H9 (cell line): Measurements from ENCODE around the gene ALX4. TPM values are rescaled to one million over a fixed set of nuclear protein-coding genes. Genes with fewer than 3 reads are reported as not detected.

Experiments used
- DNase-seq: peaks from one replicate; pipeline ENCODE4 v3.0.0-alpha.2; 2017
- H2AFZ ChIP-seq: one replicate; pipeline ENCODE4 v1.6.1; 2013; ENCODE audit warnings: mild to moderate bottlenecking, low read length, control low read depth, moderate library complexity
- H2AK5ac ChIP-seq: 2 replicates; pipeline ENCODE4 v1.6.1; 2013; ENCODE audit warnings: low read length, control low read depth, mixed read lengths; ENCODE audit not compliant: insufficient read length
- H2BK120ac ChIP-seq: one replicate; pipeline ENCODE4 v1.6.1; 2013; ENCODE audit warnings: low read depth, mild to moderate bottlenecking, low read length, control low read depth, inconsistent platforms; ENCODE audit not compliant: poor library complexity, severe bottlenecking
- H2BK12ac ChIP-seq: 2 replicates; pipeline ENCODE4 v1.6.1; 2013; ENCODE audit warnings: low read length, control low read depth, mixed read lengths, low read depth; ENCODE audit not compliant: insufficient read length
- H2BK15ac ChIP-seq: 2 replicates; pipeline ENCODE4 v1.6.1; 2013; ENCODE audit warnings: low read depth, low read length, control low read depth
- H2BK20ac ChIP-seq: one replicate; pipeline ENCODE4 v1.6.1; 2013; ENCODE audit warnings: low read depth, mild to moderate bottlenecking, low read length, control low read depth, inconsistent platforms; ENCODE audit not compliant: poor library complexity, severe bottlenecking
- H2BK5ac ChIP-seq: 2 replicates; pipeline ENCODE4 v1.6.1; 2013; ENCODE audit warnings: low read length, control low read depth, mixed read lengths; ENCODE audit not compliant: insufficient read length
- H3K14ac ChIP-seq: 2 replicates; pipeline ENCODE4 v1.6.1; 2013; ENCODE audit warnings: low read length, control low read depth; ENCODE audit not compliant: insufficient read depth
- H3K18ac ChIP-seq: 2 replicates; pipeline ENCODE4 v1.6.1; 2013; ENCODE audit warnings: low read depth, mild to moderate bottlenecking, mixed read lengths, low read length, control low read depth; ENCODE audit not compliant: insufficient read length
- H3K23ac ChIP-seq: 2 replicates; pipeline ENCODE4 v1.6.1; 2013; ENCODE audit warnings: low read length, control low read depth, mixed read lengths, low read depth; ENCODE audit not compliant: insufficient read length
- H3K23me2 ChIP-seq: 2 replicates; pipeline ENCODE4 v1.6.1; 2013; ENCODE audit warnings: low read depth, mild to moderate bottlenecking, mixed read lengths, low read length, control low read depth; ENCODE audit not compliant: insufficient read length, poor library complexity, severe bottlenecking
- H3K27ac ChIP-seq: 2 replicates; pipeline ENCODE4 v1.5.1; 2013; ENCODE audit warnings: low read length, control low read depth, mixed read lengths, low read depth; ENCODE audit not compliant: insufficient read length
- H3K27me3 ChIP-seq: 2 replicates; pipeline ENCODE4 v1.6.1; 2013; ENCODE audit warnings: low read length, control low read depth, inconsistent platforms; ENCODE audit not compliant: insufficient read depth
- H3K4ac ChIP-seq: 2 replicates; pipeline ENCODE4 v1.6.1; 2013; ENCODE audit warnings: low read depth, mild to moderate bottlenecking, control low read depth, inconsistent platforms, low read length, moderate library complexity
- H3K4me1 ChIP-seq: 2 replicates; pipeline ENCODE4 v1.6.1; 2013; ENCODE audit warnings: low read length, control low read depth, inconsistent platforms; ENCODE audit not compliant: insufficient read depth
- H3K4me2 ChIP-seq: 2 replicates; pipeline ENCODE4 v1.6.1; 2013; ENCODE audit warnings: low read length, control low read depth, mixed read lengths; ENCODE audit not compliant: insufficient read length, insufficient read depth
- H3K56ac ChIP-seq: 2 replicates; pipeline ENCODE4 v1.6.1; 2013; ENCODE audit warnings: low read depth, mild to moderate bottlenecking, mixed read lengths, low read length, control low read depth; ENCODE audit not compliant: insufficient read length
- H3K79me1 ChIP-seq: 2 replicates; pipeline ENCODE4 v1.6.1; 2013; ENCODE audit warnings: low read depth, mild to moderate bottlenecking, moderate library complexity, low read length, control low read depth, inconsistent platforms; ENCODE audit not compliant: insufficient read depth, poor library complexity, severe bottlenecking
- H3K79me2 ChIP-seq: 2 replicates; pipeline ENCODE4 v1.6.1; 2013; ENCODE audit warnings: low read length, control low read depth, inconsistent platforms; ENCODE audit not compliant: insufficient read depth
- H3K9ac ChIP-seq: 2 replicates; pipeline ENCODE4 v1.6.1; 2013; ENCODE audit warnings: low read length, control low read depth, mixed read lengths; ENCODE audit not compliant: insufficient read length; ENCODE audit errors: extremely low read depth
- H3K9me3 ChIP-seq: one replicate; pipeline ENCODE4 v1.6.1; 2013; ENCODE audit warnings: low read depth, low read length, inconsistent platforms; ENCODE audit not compliant: control insufficient read depth
- H3T11ph ChIP-seq: one replicate; pipeline ENCODE4 v1.6.1; 2013; ENCODE audit warnings: mild to moderate bottlenecking, low read length, control low read depth, inconsistent platforms
- H4K20me1 ChIP-seq: one replicate; pipeline ENCODE4 v1.6.1; 2013; ENCODE audit not compliant: control insufficient read depth, insufficient read length, insufficient read depth
- H4K5ac ChIP-seq: 2 replicates; pipeline ENCODE4 v1.6.1; 2013; ENCODE audit warnings: low read depth, mild to moderate bottlenecking, mixed read lengths, low read length, control low read depth; ENCODE audit not compliant: insufficient read length
- H4K8ac ChIP-seq: replicated peaks from 2 replicates; pipeline ENCODE4 v1.6.1; 2013; ENCODE audit warnings: low read length, control low read depth, mixed read lengths, low read depth; ENCODE audit not compliant: insufficient read length
- H4K91ac ChIP-seq: 2 replicates; pipeline ENCODE4 v1.6.1; 2013; ENCODE audit warnings: low read depth, mild to moderate bottlenecking, moderate library complexity, mixed read lengths, low read length, control low read depth; ENCODE audit not compliant: insufficient read length
- H3K27ac Mint-ChIP-seq, 3 experiments: 2 replicates in 2 of 3; 3 replicates in 1 of 3; pipeline ENCODE4 v1.8.0; 2020 to 2021; ENCODE audit warnings: mixed read lengths in 3 of 3, mild to moderate bottlenecking in 1 of 3, moderate library complexity in 1 of 3
- H3K27me3 Mint-ChIP-seq: 2 replicates; pipeline ENCODE4 v1.8.0; 2021; ENCODE audit warnings: low read depth, mild to moderate bottlenecking, moderate library complexity, mixed read lengths
- H3K36me3 Mint-ChIP-seq, 3 experiments: 2 replicates in 2 of 3; 3 replicates in 1 of 3; pipeline ENCODE4 v1.8.0; 2020 to 2021; ENCODE audit warnings: low read depth in 3 of 3, mixed read lengths in 3 of 3; ENCODE audit not compliant: insufficient read depth in 1 of 3
- H3K4me1 Mint-ChIP-seq, 2 experiments: 2 replicates each; pipeline ENCODE4 v1.8.0; 2020; ENCODE audit warnings: mixed read lengths in 2 of 2
- H3K4me3 Mint-ChIP-seq, 2 experiments: 2 replicates in 1 of 2; 3 replicates in 1 of 2; pipeline ENCODE4 v1.8.0; 2020 to 2021; ENCODE audit warnings: mild to moderate bottlenecking in 2 of 2, mixed read lengths in 2 of 2, moderate library complexity in 1 of 2
- H3K9me3 Mint-ChIP-seq, 2 experiments: 2 replicates in 1 of 2; 3 replicates in 1 of 2; pipeline ENCODE4 v1.8.0; 2020; ENCODE audit warnings: mild to moderate bottlenecking in 2 of 2, mixed read lengths in 2 of 2, moderate library complexity in 1 of 2
- WGBS: extraction: QIAGEN DNeasy Blood & Tissue Kit; methylation state at CpG from one replicate; pipeline ENCODE4 v1.1.7; 2013; ENCODE audit warnings: missing lambda C conversion rate, low lambda C conversion rate, mixed read lengths; ENCODE audit not compliant: insufficient read length; ENCODE audit errors: extremely low coverage; 5-methylcytosine and 5-hydroxymethylcytosine counted together
- total RNA-seq: library from RNA; stranded (reverse); gene quantifications from 2 replicates; pipeline ENCODE4 v1.2.1, GENCODE V29; 2021
- TF ChIP-seq, protein P1 (sequence below): fragments of 200-600 bp; sonication (generic); conservative IDR thresholded peaks from 3 replicates; pipeline ENCODE4 v1.8.0; 2021; ENCODE audit warnings: antibody characterized with exemption, mild to moderate bottlenecking

ALX4 gene
- total RNA-seq, 1 experiment from 2014 or later, result not detected

DNA sequence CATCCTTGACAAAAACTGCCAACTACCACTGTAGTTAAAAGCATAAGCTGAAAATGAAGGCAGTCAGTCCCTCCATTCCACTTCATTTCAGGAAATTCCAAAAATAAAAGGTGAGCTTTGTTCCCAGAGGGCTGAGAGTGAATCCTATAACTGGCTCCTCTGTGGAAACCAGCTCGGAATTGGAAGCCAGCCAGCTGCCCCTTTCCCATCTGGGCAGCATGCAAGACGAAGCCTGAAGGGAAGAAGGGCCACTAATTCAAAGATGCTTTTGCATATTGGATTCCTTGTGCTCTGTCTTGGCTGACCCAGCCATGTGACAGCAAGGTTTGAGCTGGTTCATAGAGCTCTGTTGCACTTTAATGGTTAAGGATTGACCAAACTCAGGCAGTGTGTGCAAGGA is 83.4 kb downstream of the ALX4 start:
- Histone ChIP-seq H3T11ph (no peak overlapping the region), H2BK120ac (no peak overlapping the region), H3K4ac (no peak overlapping the region), H2AK5ac (no peak overlapping the region), H2BK20ac (no peak overlapping the region), H3K9me3 (no peaks in the 10 kb centered on the region), H3K23me2 (no peaks in the 10 kb centered on the region), H3K23ac (no peak overlapping the region), H3K14ac (no peak overlapping the region), H3K18ac (no peak overlapping the region), H3K27me3 (no peaks in the 10 kb centered on the region), H2BK5ac (no peak overlapping the region), H3K27ac (no peak overlapping the region), H4K20me1 (no peaks in the 10 kb centered on the region), H3K79me2 (no peaks in the 10 kb centered on the region), H3K4me2 (no peak overlapping the region), H2AFZ (no peak overlapping the region), H4K8ac (no peak overlapping the region), H3K56ac (no peak overlapping the region), H2BK12ac (no peak overlapping the region), H3K9ac (no peak overlapping the region), H4K5ac (no peak overlapping the region), H3K79me1 (no peaks in the 10 kb centered on the region), H2BK15ac (no peak overlapping the region), H3K4me1 (no peaks in the 10 kb centered on the region), H4K91ac (no peak overlapping the region)
- no peak overlapping the region for H3K4me3 Mint-ChIP-seq
- WGBS, result no CpG with 5 or more reads among the region's 2 CpGs
- H3K27ac Mint-ChIP-seq, result no peak overlapping the region
- no peaks in the 10 kb centered on the region for H3K9me3 Mint-ChIP-seq
- no peaks in the 10 kb centered on the region for H3K27me3 Mint-ChIP-seq
- TF ChIP-seq, protein P1, sequence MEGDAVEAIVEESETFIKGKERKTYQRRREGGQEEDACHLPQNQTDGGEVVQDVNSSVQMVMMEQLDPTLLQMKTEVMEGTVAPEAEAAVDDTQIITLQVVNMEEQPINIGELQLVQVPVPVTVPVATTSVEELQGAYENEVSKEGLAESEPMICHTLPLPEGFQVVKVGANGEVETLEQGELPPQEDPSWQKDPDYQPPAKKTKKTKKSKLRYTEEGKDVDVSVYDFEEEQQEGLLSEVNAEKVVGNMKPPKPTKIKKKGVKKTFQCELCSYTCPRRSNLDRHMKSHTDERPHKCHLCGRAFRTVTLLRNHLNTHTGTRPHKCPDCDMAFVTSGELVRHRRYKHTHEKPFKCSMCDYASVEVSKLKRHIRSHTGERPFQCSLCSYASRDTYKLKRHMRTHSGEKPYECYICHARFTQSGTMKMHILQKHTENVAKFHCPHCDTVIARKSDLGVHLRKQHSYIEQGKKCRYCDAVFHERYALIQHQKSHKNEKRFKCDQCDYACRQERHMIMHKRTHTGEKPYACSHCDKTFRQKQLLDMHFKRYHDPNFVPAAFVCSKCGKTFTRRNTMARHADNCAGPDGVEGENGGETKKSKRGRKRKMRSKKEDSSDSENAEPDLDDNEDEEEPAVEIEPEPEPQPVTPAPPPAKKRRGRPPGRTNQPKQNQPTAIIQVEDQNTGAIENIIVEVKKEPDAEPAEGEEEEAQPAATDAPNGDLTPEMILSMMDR, result no peak
- no peak for DNase-seq
- no peaks in the 10 kb centered on the region for H3K36me3 Mint-ChIP-seq
- no peaks in the 10 kb centered on the region for H3K4me1 Mint-ChIP-seq
